ENCODE data around the gene GPX3.
A peak's percentile ranks its signal among the peaks of the same experiment; 100 is the strongest.

Gene GPX3

DNA sequence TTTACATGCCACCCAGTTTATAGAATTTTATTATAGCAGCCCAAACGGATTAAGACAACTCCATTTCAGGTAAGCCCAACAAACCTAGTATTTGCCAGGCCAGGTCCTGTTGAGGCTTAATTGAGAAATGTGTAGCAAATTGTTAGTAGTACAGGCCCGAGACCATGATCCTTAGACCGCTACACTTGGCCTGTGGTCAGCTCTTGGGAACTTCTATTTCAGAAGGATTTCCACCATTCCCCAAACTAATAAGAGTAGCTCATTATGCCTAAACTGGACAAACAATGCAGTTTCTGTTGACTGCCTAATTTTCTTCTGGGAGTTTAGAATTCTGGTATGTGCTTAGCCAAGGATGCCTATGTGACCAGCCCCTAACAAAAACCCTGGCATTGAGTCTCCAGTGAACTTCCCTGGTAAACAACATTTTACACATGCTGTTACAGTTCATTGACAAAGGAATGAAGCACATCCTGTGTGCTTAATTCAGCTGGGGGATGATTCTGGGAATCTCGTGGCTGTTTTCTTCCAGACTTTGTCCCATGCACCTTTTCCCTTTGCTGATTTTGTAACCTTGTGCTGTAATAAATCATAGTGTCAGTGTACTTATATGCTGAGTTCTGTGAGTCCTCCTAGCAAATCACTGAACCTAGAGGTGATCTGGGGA, 5.6 kb upstream of the GPX3 start:
- no peak for DNase-seq

DNA sequence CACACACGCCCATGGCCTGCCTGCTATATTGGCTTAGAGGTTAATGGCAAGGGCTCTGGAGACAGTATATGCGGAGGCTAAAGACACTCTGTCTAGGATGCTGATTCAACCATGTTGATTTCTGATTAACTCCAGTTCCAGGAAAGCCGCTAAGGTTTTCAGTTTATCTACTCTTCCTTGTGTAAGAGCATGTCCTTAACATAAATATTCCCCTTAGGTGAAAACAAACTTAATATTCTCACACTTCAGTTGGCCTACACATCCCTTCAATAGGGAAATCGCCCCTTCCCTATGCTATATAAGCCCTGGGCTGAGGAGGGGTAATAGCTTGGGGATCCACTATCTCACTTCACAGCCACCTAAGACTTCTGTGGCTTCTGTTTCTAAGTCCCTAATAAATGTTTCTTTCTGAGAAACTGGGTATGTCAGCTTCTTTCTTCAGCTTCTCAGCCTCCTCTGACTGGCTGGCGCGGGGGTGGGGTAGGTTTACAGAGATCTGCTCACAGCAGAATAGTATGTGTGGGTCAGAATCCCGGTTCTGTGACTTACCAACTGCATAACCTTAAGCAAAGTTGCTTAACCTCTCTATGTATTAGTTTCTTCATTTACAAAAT, 4.3 kb upstream of the GPX3 start:
- DNase-seq = no peak

DNA sequence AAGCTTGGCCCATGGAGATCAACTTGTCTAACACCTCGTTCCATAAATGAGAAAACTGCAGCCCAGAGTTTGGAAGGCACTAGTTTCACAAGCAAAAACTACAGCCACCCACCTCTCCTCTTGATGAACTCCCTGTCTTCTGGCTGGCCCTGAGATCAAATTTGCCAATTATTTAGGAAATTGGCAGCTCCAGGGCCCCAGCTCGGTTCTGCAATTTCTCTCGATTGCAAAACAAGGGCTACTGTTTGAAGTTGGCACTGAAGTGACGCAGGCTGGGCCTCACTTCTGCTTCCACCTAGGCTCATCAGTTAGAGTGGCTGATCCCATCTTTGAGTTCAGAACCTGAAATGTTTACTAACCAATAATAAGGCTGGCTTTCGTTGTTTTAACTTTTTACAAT, 3.7 kb upstream of the GPX3 start:
- no peak for DNase-seq

DNA sequence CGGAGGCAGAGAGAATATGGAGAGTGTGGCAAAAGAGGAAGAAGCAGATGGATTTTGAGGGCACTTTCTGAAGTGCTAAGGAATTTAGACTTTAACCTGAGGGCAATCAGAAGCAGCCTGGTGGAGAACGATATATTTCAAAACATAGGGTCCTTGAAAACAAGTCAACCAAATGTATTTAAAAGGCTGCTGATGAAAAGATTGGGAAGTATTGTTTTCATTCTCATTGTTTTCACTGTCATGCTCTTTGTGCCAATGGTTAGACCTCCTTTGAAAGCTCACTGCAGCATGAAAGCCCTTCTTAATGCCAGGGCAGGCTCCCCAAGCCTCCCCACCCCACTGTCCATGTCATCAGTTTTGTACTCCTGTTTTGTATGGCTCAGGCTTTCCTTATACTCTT, 2.5 kb upstream of the GPX3 start:
- no peak for DNase-seq

DNA sequence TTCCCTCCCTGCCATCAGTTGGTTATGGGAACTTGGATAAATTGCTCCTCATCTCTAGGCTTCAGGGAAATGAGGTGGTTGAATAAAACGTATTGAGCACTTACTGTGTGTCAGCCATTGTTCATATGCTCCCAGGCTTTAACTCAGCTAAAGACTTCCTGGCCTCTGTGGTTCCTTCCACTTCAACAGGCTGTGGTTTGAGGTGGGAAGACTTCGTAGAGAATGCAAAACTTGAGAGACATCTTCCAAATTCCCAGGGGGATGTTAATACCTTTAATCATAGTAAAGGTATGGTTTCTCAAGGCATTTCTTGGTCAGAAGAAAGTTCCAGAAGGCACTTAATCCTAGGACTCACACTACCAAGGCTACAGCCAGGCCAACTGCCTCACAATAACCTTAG, 1.5 kb upstream of the GPX3 start:
- DNase-seq = no peak

DNA sequence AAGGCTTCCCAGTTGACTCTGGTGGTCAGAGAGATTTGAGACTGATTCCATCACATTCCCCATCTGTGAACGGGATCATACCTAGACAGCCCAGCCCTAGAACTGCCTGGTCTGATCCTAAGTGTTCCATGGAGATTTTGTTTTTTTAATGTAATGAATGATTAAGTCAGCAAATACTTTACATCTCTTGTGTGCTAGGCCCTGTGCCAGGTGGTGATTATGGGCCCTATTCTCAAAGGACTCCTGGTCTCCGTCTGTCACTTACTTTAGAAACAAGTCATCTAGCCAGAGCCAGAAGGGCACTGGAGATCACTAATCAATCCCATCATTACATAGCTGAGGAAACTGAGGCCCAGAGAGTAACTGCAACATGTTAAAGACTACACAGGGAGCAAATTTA, 1.1 kb upstream of the GPX3 start:
- DNase-seq = no peak

DNA sequence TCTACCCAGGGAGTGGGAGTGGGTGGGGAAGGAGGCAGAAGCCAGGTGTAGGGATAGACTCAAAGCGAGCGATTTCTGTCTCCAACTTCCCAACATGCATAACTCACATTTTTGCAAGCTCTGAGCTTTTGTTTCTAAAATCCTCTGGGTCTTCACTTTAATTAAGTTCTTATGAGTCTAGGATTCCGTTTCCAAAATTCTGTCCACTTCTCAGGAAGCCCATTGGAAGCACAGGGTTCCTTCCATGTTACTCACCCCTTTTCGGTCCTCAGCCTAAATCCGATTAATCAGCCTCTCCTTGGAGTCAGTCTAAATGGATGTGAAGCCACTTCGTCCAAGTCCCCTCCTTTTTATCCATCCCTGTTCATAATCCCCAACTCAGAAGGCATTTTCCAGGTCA, 1.4 kb downstream of the GPX3 start:
- DNase-seq = no peak

DNA sequence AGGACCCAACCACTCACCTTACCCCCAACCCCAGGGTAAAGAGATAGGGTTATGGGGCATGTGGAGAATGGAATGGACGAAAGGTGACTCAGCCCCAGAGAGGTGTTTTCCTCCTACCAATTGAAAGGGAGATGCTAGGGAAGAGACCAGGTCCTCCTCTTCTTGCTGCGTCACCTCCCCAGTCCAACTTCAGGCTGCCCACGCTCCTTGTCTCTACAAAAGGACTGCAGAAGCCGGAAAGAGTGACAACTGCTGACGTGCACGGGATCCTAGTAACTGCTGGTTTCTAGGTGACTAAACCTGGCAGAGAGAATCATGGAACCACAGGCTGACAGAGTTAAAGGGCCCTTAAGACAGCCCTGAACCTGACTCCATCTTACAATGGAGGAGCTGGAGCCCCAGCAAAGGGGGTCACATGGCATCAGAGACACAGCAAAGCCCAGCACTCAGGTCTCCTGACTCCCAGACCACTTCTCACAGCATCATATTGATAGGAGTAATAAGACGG, 2.2 kb downstream of the GPX3 start:
- DNase-seq = peak in 1 of 2 experiments; percentile 42

DNA sequence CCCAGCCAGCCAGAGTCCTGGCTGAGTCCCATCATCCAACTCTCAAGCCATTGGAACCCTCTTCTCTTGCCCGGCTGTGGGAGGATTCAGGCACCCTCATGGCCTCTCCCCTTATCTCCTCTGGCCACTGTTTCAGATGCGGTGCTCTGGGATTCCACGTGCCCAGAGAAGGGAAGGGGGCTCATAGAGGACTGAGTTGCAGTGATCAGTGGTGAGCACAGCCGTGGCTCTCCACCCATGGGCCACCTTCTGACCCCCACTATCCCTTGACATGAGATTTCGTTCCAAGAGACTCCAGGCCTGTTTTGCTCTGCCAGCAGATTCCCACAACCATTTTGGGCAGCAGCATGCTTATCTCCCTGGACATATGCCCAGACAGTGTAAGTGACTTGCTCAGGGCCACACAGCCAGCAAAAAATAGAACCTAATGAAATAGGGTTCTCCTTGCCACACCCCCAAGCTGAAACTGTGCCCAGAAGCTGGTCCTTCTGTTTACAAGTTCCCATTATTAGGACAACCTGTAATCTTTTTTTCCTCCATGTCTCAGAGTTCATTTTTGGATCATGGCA, 2.7 kb downstream of the GPX3 start:
- DNase-seq = no peak

DNA sequence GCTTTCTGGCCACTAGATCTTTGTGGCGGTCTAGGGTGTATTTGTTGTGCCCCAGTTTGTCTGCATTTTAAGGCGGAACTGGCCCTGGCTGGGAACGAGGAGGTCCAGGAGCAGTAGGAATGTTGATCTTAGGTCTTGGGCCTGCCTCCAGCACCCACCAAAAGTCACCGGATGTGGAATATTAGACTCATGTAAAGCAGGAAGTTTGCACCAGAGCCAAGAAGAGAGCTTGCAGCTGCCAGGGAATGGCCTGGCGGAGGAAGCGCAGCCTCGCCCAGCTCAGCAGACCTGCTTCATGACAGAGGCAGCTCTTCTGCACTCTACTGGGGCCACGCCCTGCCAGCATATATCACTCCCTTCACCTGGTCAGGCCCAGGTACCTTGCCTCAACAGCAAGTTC, 3.3 kb downstream of the GPX3 start:
- no peak for DNase-seq

DNA sequence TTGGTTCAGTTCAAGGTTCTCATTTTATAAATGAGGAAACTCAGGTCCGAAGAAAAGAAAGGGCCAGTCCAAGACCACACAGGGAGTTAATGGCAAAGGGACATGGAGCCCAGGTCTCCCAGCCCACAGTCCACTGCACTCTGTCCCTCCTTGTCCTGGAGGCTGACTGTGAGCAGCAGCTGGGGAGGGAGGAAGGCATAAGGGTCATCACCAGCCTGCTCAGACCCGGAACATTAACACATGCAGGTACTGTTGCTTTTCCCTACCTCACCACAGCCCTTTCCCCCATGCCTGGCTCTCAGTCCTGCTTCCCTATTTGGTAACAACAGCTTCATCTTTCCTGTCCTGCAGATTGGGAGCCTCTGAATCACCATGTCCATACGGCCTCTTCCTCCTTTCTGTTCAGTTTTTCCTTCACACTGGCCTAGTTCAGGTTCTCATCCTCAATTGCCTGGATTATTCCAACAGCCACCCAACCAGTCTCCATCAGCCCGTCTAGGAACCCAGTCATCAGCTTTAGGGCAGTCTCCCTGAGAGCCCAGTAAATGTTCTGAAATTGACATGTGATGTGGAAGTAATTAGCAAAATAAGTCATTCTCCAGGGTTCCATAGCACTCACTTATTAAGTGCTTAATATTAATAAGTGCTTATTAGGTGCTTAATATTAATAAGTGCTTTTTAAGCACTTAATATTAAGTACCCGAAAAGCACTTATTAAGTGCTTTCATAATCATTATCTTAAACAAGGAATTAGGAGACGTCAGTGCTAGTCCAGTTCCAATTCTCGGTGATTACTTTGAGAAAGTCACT, 4.3 kb downstream of the GPX3 start:
- DNase-seq = no peak

DNA sequence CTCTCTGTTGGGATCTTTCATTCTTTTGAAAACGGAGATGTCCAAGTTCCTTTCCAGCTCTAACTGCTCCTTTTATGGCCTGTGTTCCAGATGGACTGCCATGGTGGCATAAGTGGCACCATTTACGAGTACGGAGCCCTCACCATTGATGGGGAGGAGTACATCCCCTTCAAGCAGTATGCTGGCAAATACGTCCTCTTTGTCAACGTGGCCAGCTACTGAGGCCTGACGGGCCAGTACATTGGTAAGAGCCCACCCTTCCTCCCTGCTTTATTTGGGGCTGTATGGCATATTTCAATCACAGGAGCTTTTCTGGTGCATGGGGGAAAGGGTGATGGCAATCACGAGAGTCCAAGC, 4.8 kb downstream of the GPX3 start:
- no peak for DNase-seq

DNA sequence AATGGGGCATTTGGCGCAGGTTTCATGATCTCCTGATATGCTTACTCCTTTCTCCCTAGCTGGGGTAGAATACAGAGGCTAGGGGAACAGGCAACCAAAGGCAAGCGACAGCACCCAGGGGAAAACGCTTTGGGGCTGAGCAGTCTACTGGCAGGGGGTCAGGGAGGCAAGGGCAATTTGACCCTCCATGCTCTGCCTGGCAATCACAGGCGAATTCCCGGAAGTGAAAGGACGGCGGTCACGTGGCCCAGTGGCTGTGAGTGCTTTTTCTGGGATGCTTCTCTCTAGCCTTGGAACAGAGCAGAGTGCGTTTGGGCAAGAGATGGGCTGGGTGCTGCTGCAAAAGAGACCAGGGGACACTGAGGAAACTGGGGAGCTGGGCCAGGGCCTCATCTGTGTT, 5.7 kb downstream of the GPX3 start:
- DNase-seq = no peak

DNA sequence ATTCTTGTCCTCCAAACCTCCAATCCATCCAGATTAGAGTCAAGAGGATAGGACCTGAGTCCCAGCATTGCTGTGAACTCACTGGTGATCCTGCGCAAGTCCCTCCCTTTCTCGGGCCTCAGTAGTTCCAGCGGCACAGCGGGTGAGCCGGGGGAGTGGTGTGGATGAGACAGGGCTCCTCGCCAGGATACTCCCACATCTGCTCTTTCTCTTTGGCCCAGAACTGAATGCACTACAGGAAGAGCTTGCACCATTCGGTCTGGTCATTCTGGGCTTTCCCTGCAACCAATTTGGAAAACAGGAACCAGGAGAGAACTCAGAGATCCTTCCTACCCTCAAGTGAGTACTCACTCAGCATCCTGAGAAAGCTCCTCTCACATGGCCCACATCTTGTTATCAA, 6.3 kb downstream of the GPX3 start:
- no peak for DNase-seq

DNA sequence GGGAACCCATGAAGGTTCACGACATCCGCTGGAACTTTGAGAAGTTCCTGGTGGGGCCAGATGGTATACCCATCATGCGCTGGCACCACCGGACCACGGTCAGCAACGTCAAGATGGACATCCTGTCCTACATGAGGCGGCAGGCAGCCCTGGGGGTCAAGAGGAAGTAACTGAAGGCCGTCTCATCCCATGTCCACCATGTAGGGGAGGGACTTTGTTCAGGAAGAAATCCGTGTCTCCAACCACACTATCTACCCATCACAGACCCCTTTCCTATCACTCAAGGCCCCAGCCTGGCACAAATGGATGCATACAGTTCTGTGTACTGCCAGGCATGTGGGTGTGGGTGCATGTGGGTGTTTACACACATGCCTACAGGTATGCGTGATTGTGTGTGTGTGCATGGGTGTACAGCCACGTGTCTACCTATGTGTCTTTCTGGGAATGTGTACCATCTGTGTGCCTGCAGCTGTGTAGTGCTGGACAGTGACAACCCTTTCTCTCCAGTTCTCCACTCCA, 7.6 kb downstream of the GPX3 start:
- no peak for DNase-seq

DNA sequence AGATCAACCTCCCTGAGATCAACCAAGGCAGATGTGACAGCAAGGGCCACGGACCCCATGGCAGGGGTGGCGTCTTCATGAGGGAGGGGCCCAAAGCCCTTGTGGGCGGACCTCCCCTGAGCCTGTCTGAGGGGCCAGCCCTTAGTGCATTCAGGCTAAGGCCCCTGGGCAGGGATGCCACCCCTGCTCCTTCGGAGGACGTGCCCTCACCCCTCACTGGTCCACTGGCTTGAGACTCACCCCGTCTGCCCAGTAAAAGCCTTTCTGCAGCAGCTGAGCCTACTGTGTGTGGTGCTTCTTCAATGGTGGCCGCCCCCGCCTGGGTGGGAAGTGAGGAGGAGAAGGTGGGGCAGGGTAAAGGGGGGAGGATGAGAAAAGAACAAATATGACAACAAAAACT, 8.3 kb downstream of the GPX3 start:
- no peak for DNase-seq

DNA sequence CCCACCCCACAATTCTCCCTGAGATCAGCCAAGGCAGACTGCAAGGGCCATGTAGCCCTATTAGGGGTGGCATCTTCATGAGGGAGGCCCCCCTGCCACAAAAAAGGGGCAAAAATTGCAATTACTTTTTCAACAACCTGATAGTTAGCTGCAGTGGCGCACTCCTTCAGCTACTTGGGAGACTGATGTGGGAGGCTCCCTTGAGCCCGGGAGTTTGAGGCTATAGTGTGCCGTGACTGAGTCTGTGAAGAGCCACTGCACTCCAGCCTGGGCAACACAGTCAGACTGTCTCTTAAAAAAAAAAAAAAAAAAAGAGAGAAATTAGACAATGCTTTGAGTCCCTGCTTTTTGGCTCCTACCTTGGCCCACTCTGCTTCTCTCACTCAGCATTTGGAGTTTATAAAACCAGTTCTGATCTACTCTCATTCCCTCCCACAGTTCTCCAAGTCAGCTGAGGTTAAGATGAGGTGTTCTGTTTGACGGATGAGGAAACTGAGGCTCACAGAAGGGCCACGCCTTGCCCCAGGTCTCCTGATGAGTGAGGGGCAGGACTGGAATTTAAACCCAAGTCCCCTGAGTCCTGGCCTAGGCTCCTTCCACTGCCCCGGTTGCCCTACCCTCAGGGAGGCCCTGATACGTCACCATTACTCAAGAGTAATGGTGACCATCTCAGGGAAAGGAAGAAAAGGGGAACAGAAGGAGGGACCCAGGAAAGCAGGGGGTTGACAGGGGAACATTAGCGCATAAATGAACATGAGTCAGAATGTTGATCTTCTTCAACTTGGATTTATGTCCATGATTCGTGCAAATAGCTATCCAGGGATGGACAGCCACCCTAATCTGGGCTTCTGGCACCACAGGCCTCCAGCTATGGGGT, 9.0 kb downstream of the GPX3 start:
- DNase-seq = no peak

DNA sequence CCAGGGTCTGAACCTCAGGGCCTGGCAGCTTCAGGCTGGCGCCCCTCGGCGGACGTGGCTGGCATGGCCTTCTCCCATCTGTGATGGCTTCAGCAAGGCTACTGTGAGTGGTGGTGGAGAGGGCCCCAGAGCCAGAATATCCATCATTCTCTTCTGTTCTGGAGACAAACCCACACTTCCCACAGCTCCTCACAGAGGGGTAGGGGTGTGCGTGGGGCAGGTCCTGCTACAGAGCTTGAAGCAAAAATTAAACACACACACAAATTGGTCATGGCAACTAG, 9.6 kb downstream of the GPX3 start:
- no peak for DNase-seq

DNA sequence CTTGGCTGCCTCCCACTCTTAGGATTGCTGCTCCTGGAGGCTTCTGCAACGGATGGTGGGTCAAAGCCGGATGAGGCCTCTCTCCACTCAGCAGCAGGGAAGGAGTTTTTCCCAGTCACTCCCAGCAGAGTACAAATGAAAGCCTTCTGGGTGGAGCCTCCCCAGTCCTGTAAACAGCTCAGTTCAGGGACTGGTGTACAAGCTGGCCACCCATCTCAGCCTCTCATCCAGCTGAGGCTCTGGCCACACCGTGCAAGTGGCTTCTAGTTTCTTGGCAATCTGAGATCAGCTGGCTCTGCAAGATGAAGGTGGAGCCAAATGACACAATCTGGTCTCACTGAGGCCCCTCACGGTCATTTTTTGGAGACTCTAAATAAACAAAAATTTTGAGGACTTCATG, 10.0 kb downstream of the GPX3 start:
- no peak for DNase-seq

DNA sequence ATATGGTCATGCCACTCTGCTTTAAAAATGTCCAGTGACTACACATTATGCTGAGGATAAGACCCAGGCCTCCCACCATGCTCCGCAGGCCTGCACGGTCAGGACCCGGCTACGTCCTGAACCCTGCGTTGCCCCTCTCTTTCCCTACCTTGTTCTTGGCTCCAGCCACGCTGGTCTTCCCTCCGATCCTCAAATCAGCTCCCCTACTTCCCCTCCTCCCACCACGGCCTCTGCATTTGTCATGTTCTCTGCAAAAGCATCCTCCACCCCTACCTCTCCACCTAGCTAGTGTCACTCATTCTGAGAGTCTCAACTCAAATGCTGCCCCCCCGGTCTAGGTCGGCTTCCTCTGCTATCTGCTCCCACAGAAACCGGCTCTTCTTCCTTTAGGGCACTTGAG, 11.2 kb downstream of the GPX3 start:
- DNase-seq = no peak

DNA sequence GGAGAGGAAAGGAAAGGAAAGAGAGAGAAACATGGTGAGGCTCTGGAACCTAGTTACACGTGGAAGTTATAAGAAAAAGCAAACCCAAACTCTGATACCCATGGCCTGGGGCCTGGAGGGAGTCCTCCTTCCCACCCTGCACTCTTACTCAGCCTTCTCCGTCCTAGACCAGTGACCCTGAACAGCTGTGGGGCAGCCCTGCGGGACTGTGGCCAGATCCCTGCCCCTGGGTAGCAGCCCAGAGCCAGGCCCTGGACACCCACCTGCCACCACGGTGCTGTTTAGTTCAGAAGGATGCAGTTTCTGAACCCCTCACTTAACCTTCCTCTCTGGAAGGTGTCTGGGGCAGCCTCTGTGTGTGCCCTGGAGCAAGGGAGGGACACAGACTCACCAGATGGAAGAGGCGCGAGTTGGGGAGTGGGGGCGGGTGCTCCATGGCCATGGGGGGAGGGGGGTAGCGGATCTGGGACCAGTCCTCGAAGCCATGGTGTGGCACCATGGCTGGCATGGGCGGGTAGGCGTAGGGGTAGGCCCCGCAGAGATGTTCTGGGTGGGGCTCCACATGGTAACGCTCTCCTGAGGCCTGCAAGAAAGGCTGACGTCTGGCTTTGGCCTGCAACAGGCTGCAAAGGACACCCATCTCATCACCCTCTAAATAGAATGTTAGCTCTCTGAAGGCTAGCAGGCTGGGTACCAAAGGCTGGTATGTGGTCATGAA, 13.0 kb downstream of the GPX3 start:
- DNase-seq = no peak
